Suprapubic skin (tissue), 4 donors: ENCODE results near the gene MTR. TPM values are rescaled to one million over a fixed set of nuclear protein-coding genes. Genes with fewer than 3 reads are reported as not detected.
A peak's percentile ranks its signal among the peaks of the same experiment; 100 is the strongest.

ENCODE experiments used
- DNase-seq, 2 donors: peaks; one replicate each; pipeline ENCODE4 v3.0.0-alpha.2; 2019; ENCODE audit warnings: low spot score in 2 of 2
- H3K27ac ChIP-seq: fragments of 200-600 bp; sonication (generic); one replicate; pipeline ENCODE4 v1.5.1; 2019
- H3K27me3 ChIP-seq: fragments of 200-600 bp; sonication (generic); one replicate; pipeline ENCODE4 v1.5.1; 2019
- H3K36me3 ChIP-seq: fragments of 200-600 bp; sonication (generic); one replicate; pipeline ENCODE4 v1.5.1; 2019
- H3K4me1 ChIP-seq: fragments of 200-600 bp; sonication (generic); one replicate; pipeline ENCODE4 v1.5.1; 2019
- H3K4me3 ChIP-seq: fragments of 200-600 bp; sonication (generic); one replicate; pipeline ENCODE4 v1.5.1; 2019; ENCODE audit warnings: mild to moderate bottlenecking
- H3K9me3 ChIP-seq: fragments of 200-600 bp; sonication (generic); one replicate; pipeline ENCODE4 v1.5.1; 2019
- EP300 ChIP-seq: sonication (generic); formaldehyde crosslinking; IDR thresholded peaks from one replicate; pipeline ENCODE4 v1.6.1; 2017; ENCODE audit warnings: antibody characterized with exemption
- POLR2A ChIP-seq, 2 donors: fragments of 450-650 bp; IDR thresholded peaks; one replicate each; pipeline ENCODE4 v1.6.1; 2017; ENCODE audit warnings: antibody characterized with exemption in 2 of 2, mild to moderate bottlenecking in 2 of 2, moderate library complexity in 2 of 2
- POLR2AphosphoS5 ChIP-seq, 3 donors: sonication (generic); formaldehyde crosslinking; IDR thresholded peaks; one replicate each; pipeline ENCODE4 v1.6.1; 2017; ENCODE audit warnings: antibody characterized with exemption in 3 of 3
- WGBS: methylation state at CpG from one replicate; pipeline ENCODE4 v1.1.5; 2018; 5-methylcytosine and 5-hydroxymethylcytosine counted together
- total RNA-seq, 4 donors: library from RNA; depleted of rRNA; stranded (reverse); fragments of >200 nt; gene quantifications; one replicate each; pipeline ENCODE4 v1.1.0, GENCODE V29; 2016
- TF ChIP-seq, protein P1 (sequence below), 2 donors: fragments of 200-600 bp in 1 of 2; fragments of 450-650 bp in 1 of 2; sonication (generic) in 1 of 2; IDR thresholded peaks; one replicate each; pipeline ENCODE4 v1.5.1; 2016 to 2019; ENCODE audit warnings: antibody characterized with exemption in 2 of 2, mild to moderate bottlenecking in 1 of 2, moderate library complexity in 1 of 2

MTR gene
- total RNA-seq, 4 donors from 2014 or later = 17.7 to 77.7 (median 27.3) TPM

DNA sequence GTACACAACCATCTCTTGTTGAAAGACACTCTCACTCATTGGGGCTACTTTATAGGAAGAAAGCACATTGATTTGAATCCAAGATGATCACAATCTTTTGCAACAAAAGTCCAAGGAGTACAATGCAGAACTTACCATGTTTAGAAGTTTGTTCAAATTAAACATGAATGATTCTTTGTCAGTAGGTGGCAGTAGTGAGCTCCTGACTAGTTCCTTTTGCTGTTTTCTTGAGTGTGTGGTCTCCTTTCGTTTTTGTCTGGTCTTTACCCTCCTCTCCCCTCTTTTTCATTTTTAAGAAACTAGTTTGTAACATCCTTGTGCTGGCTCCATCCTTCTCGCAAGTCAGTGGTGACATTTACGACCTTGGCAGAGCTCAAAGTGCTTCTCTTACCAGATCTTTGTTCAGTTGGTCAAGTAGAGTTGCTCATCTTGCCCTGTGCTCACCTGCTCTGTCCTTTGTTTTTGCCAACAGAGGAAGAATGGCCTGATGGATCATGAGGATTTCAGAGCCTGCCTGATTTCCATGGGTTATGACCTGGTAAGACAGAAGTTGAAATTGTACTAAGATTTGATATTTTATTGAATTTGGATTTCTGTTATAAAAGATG, 35.7 kb upstream of the MTR start:
- DNase-seq = no peak
- no peaks in the 10 kb centered on the region for H3K9me3 ChIP-seq
- H3K4me1 ChIP-seq = no peaks in the 10 kb centered on the region
- no peaks in the 10 kb centered on the region for H3K36me3 ChIP-seq
- H3K27ac ChIP-seq = no peak overlapping the region
- WGBS = 51% methylated on average over 3 of the region's 3 CpGs
- no peaks in the 10 kb centered on the region for H3K27me3 ChIP-seq
- H3K4me3 ChIP-seq = no peak overlapping the region
- TF ChIP-seq EP300 (no peak), POLR2A (IDR thresholded peaks at IDR 0.05) (no peak), POLR2AphosphoS5 (IDR thresholded peaks at IDR 0.05) (no peak)
- TF ChIP-seq, protein P1, sequence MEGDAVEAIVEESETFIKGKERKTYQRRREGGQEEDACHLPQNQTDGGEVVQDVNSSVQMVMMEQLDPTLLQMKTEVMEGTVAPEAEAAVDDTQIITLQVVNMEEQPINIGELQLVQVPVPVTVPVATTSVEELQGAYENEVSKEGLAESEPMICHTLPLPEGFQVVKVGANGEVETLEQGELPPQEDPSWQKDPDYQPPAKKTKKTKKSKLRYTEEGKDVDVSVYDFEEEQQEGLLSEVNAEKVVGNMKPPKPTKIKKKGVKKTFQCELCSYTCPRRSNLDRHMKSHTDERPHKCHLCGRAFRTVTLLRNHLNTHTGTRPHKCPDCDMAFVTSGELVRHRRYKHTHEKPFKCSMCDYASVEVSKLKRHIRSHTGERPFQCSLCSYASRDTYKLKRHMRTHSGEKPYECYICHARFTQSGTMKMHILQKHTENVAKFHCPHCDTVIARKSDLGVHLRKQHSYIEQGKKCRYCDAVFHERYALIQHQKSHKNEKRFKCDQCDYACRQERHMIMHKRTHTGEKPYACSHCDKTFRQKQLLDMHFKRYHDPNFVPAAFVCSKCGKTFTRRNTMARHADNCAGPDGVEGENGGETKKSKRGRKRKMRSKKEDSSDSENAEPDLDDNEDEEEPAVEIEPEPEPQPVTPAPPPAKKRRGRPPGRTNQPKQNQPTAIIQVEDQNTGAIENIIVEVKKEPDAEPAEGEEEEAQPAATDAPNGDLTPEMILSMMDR (IDR thresholded peaks at IDR 0.05) = peak; percentile 13 to 48

- H3K4me3 ChIP-seq = no peak overlapping the region
- H3K27me3 ChIP-seq = no peaks in the 10 kb centered on the region
- no peaks in the 10 kb centered on the region for H3K9me3 ChIP-seq
- H3K27ac ChIP-seq = no peak overlapping the region
- H3K36me3 ChIP-seq = no peaks in the 10 kb centered on the region
- no peak for DNase-seq
- no peaks in the 10 kb centered on the region for H3K4me1 ChIP-seq
- 60% methylated on average over 6 of the region's 6 CpGs for WGBS
- TF ChIP-seq POLR2A (IDR thresholded peaks at IDR 0.05) (no peak), EP300 (no peak), POLR2AphosphoS5 (IDR thresholded peaks at IDR 0.05) (no peak)
- TF ChIP-seq, protein P1 (IDR thresholded peaks at IDR 0.05) = no peak
These were observed 34.6 kb upstream of the MTR start for GRCh38 chr1:236760480-236760879.

- TF ChIP-seq POLR2A (IDR thresholded peaks at IDR 0.05) (no peak), EP300 (no peak), POLR2AphosphoS5 (IDR thresholded peaks at IDR 0.05) (no peak)
- TF ChIP-seq, protein P1 (IDR thresholded peaks at IDR 0.05) = no peak
- no peak overlapping the region for H3K4me3 ChIP-seq
- H3K9me3 ChIP-seq = no peaks in the 10 kb centered on the region
- 79% methylated on average over 14 of the region's 14 CpGs for WGBS
- H3K27ac ChIP-seq = no peak overlapping the region
- H3K4me1 ChIP-seq = no peaks in the 10 kb centered on the region
- H3K27me3 ChIP-seq = no peaks in the 10 kb centered on the region
- no peaks in the 10 kb centered on the region for H3K36me3 ChIP-seq
- no peak for DNase-seq
These were observed 34.1 kb upstream of the MTR start for GRCh38 chr1:236760986-236761385.

DNA sequence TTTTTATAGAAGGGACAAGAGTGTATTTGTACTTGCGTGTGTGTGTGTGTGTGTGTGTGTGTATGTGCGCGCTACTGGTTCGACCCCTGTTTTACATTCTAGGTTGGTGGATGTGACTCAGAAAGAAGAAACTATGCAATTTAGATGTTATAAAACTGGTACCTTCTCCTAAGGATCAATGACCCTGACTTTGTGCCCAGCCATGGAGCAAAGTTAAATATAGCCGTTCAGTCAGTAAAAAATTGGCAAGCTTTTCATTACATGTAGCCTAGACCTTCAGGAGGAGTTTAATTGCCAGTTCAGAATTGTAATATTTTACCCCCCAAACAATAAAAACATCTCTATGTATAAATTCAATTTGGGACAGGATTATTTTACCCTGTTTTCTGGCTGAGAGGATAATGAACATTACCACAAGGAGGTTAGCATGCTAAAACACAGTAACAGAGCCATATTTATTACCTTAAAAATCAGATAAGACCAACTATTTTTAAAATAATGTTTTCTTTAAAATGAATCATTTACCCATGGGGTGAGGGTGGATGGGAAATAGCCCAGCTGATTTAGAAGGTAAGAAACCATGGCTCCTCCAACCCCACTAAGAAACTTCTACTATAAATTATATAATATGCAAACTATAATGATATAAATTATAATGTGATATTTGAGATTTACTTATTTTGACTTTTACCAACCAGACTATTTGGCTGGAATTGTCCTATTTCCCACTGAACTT, 33.5 kb upstream of the MTR start:
- Histone ChIP-seq H3K9me3 (no peaks in the 10 kb centered on the region), H3K27ac (no peak overlapping the region), H3K36me3 (no peaks in the 10 kb centered on the region), H3K4me1 (no peaks in the 10 kb centered on the region), H3K4me3 (no peak overlapping the region), H3K27me3 (peaks cover 3% of the 10 kb centered on the region)
- DNase-seq = no peak
- 73% methylated on average over 5 of the region's 5 CpGs for WGBS
- TF ChIP-seq POLR2AphosphoS5 (IDR thresholded peaks at IDR 0.05) = no peak
- no peak for TF ChIP-seq EP300
- TF ChIP-seq POLR2A (IDR thresholded peaks at IDR 0.05) = no peak
- TF ChIP-seq, protein P1 (IDR thresholded peaks at IDR 0.05) = no peak

DNA sequence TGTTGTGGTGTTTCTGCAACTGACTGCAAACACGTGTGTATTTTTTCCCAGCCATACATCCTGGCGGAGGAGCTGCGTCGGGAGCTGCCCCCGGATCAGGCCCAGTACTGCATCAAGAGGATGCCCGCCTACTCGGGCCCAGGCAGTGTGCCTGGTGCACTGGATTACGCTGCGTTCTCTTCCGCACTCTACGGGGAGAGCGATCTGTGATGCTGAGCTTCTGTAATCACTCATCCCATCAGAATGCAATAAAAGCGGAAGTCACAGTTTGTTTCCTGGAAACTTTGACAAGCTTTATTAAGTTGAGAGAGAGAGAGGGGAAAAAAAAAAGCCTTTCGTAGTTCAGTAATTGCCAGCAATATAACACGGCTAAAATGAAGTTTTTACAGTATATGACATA, 32.7 kb upstream of the MTR start:
- no peak for DNase-seq
- Histone ChIP-seq H3K9me3 (no peaks in the 10 kb centered on the region), H3K27me3 (peaks cover 3% of the 10 kb centered on the region), H3K36me3 (no peaks in the 10 kb centered on the region), H3K4me1 (no peaks in the 10 kb centered on the region), H3K27ac (no peak overlapping the region), H3K4me3 (no peak overlapping the region)
- WGBS = 75% methylated on average over 15 of the region's 15 CpGs
- TF ChIP-seq, protein P1 (IDR thresholded peaks at IDR 0.05) = no peak
- TF ChIP-seq POLR2A (IDR thresholded peaks at IDR 0.05) (no peak), POLR2AphosphoS5 (IDR thresholded peaks at IDR 0.05) (no peak), EP300 (no peak)
